Neural progenitor cell (in vitro differentiated cells): Measurements from ENCODE around the gene SIL1.

Experiments
- EZH2 ChIP-seq: fragments of 200-600 bp; sonication (generic); IDR thresholded peaks from 2 replicates; pipeline ENCODE4 v1.6.1; 2017; ENCODE audit warnings: antibody characterized with exemption, mild to moderate bottlenecking, moderate library complexity
- TF ChIP-seq, protein P1 (sequence below): fragments of 200-600 bp; sonication (generic); IDR thresholded peaks from 2 replicates; pipeline ENCODE4 v1.5.1; 2017; ENCODE audit warnings: antibody characterized with exemption, mild to moderate bottlenecking

DNA sequence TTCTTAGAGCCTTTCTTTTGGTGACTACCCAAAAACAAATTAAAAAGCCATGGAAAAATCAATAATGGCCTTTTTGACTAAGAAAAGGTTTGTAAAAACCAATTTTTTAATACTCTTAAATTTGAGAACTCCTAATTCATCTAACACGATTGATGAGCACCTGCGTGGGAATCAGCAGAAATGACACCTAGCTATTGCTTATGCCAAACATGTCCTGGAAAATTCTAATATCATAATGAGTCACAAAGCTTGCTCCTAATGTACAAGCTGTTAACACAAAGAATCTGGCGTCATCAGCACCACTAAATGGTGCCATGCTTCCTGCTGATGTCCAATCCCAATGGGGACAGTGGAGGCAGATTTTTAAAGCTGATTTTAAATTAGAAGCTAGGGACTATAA, 176.8 kb downstream of the SIL1 start:
- TF ChIP-seq, protein P1, sequence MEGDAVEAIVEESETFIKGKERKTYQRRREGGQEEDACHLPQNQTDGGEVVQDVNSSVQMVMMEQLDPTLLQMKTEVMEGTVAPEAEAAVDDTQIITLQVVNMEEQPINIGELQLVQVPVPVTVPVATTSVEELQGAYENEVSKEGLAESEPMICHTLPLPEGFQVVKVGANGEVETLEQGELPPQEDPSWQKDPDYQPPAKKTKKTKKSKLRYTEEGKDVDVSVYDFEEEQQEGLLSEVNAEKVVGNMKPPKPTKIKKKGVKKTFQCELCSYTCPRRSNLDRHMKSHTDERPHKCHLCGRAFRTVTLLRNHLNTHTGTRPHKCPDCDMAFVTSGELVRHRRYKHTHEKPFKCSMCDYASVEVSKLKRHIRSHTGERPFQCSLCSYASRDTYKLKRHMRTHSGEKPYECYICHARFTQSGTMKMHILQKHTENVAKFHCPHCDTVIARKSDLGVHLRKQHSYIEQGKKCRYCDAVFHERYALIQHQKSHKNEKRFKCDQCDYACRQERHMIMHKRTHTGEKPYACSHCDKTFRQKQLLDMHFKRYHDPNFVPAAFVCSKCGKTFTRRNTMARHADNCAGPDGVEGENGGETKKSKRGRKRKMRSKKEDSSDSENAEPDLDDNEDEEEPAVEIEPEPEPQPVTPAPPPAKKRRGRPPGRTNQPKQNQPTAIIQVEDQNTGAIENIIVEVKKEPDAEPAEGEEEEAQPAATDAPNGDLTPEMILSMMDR, result no peak
- TF ChIP-seq EZH2, result no peak
